Osteocyte (in vitro differentiated cells): ENCODE results near the gene MAST3. TPM values are rescaled to one million over a fixed set of nuclear protein-coding genes. Genes with fewer than 3 reads are reported as not detected.

ENCODE experiments used
- DNase-seq: peaks from one replicate; pipeline ENCODE4 v3.0.0; 2021; ENCODE audit warnings: mixed read lengths; ENCODE audit not compliant: unreplicated experiment; ENCODE audit errors: extremely low spot score
- H3K27ac Mint-ChIP-seq: one replicate; pipeline ENCODE4 v1.8.0; 2021; ENCODE audit warnings: mild to moderate bottlenecking, mixed read lengths; ENCODE audit not compliant: unreplicated experiment
- H3K27me3 Mint-ChIP-seq: one replicate; pipeline ENCODE4 v1.8.0; 2021; ENCODE audit warnings: mixed read lengths; ENCODE audit not compliant: unreplicated experiment
- H3K36me3 Mint-ChIP-seq: one replicate; pipeline ENCODE4 v1.8.0; 2021; ENCODE audit warnings: mixed read lengths; ENCODE audit not compliant: unreplicated experiment
- H3K4me1 Mint-ChIP-seq: one replicate; pipeline ENCODE4 v1.8.0; 2021; ENCODE audit warnings: mixed read lengths; ENCODE audit not compliant: unreplicated experiment
- H3K4me3 Mint-ChIP-seq: one replicate; pipeline ENCODE4 v1.8.0; 2021; ENCODE audit warnings: mild to moderate bottlenecking, moderate library complexity, mixed read lengths; ENCODE audit not compliant: unreplicated experiment
- H3K9me3 Mint-ChIP-seq: one replicate; pipeline ENCODE4 v1.8.0; 2021; ENCODE audit warnings: mixed read lengths; ENCODE audit not compliant: unreplicated experiment
- total RNA-seq: library from RNA; stranded (reverse); gene quantifications from 2 replicates; pipeline ENCODE4 v1.2.1, GENCODE V29; 2021
- TF ChIP-seq, protein P1 (sequence below): fragments of 200-600 bp; sonication (generic); IDR thresholded peaks from 2 replicates; pipeline ENCODE4 v1.5.0; 2021; ENCODE audit warnings: antibody characterized with exemption, mild to moderate bottlenecking, moderate library complexity

MAST3 gene
- total RNA-seq, 1 donor from 2014 or later, result 7.6 TPM

DNA sequence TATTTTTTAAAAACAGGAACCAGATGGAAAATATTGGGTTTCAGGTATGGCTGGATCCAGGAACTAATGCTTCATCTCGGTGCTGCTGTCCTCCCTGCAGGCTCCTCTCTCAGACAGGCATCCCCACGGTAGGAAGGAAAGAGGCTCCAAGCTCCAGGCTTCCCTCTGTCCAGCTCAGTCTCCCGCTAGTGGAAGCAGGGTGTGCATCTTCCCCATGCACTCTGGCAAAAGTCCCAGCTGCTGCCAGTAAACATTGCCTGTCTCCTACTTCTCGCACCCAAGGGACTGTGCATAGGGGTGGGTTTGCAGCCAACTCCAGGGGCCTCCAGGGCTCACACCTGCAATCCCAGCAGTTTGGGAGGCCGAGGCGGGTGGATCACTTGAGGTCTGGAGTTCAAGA, 40.0 kb upstream of the MAST3 start:
- peaks cover 3% of the 10 kb centered on the region for H3K27me3 Mint-ChIP-seq
- no peak for DNase-seq
- no peaks in the 10 kb centered on the region for H3K9me3 Mint-ChIP-seq
- TF ChIP-seq, protein P1, sequence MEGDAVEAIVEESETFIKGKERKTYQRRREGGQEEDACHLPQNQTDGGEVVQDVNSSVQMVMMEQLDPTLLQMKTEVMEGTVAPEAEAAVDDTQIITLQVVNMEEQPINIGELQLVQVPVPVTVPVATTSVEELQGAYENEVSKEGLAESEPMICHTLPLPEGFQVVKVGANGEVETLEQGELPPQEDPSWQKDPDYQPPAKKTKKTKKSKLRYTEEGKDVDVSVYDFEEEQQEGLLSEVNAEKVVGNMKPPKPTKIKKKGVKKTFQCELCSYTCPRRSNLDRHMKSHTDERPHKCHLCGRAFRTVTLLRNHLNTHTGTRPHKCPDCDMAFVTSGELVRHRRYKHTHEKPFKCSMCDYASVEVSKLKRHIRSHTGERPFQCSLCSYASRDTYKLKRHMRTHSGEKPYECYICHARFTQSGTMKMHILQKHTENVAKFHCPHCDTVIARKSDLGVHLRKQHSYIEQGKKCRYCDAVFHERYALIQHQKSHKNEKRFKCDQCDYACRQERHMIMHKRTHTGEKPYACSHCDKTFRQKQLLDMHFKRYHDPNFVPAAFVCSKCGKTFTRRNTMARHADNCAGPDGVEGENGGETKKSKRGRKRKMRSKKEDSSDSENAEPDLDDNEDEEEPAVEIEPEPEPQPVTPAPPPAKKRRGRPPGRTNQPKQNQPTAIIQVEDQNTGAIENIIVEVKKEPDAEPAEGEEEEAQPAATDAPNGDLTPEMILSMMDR, result no peak
- no peak overlapping the region for H3K4me3 Mint-ChIP-seq
- peak overlapping the region; percentile 85 for H3K27ac Mint-ChIP-seq
- H3K4me1 Mint-ChIP-seq, result peaks cover 22% of the 10 kb centered on the region
- H3K36me3 Mint-ChIP-seq, result no peaks in the 10 kb centered on the region

GRCh38 chr19:18058208-18059009, 39.2 kb upstream of the MAST3 start:
- H3K36me3 Mint-ChIP-seq, result no peaks in the 10 kb centered on the region
- H3K4me3 Mint-ChIP-seq, result peak overlapping the region; percentile 45
- TF ChIP-seq, protein P1, result peak; percentile 98
- H3K27me3 Mint-ChIP-seq, result peaks cover 5% of the 10 kb centered on the region
- peak; percentile 94 for DNase-seq
- H3K9me3 Mint-ChIP-seq, result no peaks in the 10 kb centered on the region
- H3K4me1 Mint-ChIP-seq, result peaks cover 16% of the 10 kb centered on the region
- peak overlapping the region; percentile 85 for H3K27ac Mint-ChIP-seq

- H3K36me3 Mint-ChIP-seq, result no peaks in the 10 kb centered on the region
- TF ChIP-seq, protein P1, result no peak
Measured at GRCh38 chr19:18059297-18059696, 38.3 kb upstream of the MAST3 start.

DNA sequence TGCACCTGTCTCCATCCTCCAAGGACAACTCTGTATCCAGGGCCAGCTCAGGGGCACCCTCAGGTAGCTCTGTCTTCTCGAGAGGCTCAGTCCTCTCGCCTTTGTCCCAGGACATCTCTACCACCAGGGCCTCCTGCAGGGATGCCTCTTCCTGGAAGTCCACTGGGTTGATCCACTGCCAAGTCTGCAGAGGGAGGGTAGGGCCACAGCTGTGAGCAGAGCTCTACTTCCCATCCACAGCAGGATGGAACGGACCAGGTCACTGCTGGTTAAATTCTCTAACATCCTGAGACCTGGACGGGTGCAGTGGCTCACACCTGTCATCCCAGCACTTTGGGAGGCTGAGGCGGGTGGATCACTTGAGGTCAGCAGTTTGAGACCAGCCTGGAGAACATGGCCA, 37.7 kb upstream of the MAST3 start:
- Mint-ChIP-seq H3K27me3 (peaks cover 5% of the 10 kb centered on the region), H3K4me1 (peaks cover 10% of the 10 kb centered on the region), H3K27ac (no peak overlapping the region), H3K36me3 (no peaks in the 10 kb centered on the region), H3K4me3 (no peak overlapping the region), H3K9me3 (no peaks in the 10 kb centered on the region)
- DNase-seq, result no peak
- TF ChIP-seq, protein P1, result no peak

More at GRCh38 chr19:18059297-18059696, 38.3 kb upstream of the MAST3 start:
- Mint-ChIP-seq H3K27me3 (peaks cover 5% of the 10 kb centered on the region), H3K27ac (no peak overlapping the region), H3K4me3 (no peak overlapping the region), H3K9me3 (no peaks in the 10 kb centered on the region), H3K4me1 (peaks cover 10% of the 10 kb centered on the region)
- DNase-seq, result no peak

DNA sequence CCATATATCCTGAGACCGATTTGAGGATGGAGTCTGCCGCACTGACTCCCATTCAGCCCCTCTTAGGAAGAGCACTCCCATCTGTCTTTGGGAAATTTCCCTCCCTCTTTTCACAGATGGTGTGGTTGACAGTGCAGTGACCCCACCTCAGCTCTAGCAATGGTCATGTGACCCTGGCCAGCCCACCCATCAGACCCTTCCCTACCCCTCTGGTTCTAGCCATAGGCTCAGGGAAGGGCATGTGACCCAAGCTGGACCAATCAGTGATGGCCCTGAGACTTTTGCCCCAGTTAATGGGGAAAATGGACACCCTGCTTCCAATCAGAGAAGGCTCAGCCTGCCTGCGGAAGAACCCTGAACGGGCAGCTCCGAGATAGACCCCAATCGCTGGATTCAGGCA, 37.1 kb upstream of the MAST3 start:
- Mint-ChIP-seq H3K27ac (no peak overlapping the region), H3K36me3 (no peaks in the 10 kb centered on the region), H3K9me3 (no peaks in the 10 kb centered on the region), H3K4me3 (no peak overlapping the region), H3K27me3 (peaks cover 5% of the 10 kb centered on the region), H3K4me1 (peaks cover 10% of the 10 kb centered on the region)
- DNase-seq, result no peak
- TF ChIP-seq, protein P1, result no peak
